Activated CD4-positive, alpha-beta T cell treated with anti-CD3 and anti-CD28 coated beads, Interleukin-2, amount 50 U/mL, for 24 hours (primary cell): ENCODE results near the gene AFF1.

Source experiments
- DNase-seq, 2 donors: peaks; one replicate each; pipeline ENCODE4 v3.0.0-alpha.2; 2020; ENCODE audit warnings: low read depth in 1 of 2, low spot score in 1 of 2

Gene AFF1, protein sequence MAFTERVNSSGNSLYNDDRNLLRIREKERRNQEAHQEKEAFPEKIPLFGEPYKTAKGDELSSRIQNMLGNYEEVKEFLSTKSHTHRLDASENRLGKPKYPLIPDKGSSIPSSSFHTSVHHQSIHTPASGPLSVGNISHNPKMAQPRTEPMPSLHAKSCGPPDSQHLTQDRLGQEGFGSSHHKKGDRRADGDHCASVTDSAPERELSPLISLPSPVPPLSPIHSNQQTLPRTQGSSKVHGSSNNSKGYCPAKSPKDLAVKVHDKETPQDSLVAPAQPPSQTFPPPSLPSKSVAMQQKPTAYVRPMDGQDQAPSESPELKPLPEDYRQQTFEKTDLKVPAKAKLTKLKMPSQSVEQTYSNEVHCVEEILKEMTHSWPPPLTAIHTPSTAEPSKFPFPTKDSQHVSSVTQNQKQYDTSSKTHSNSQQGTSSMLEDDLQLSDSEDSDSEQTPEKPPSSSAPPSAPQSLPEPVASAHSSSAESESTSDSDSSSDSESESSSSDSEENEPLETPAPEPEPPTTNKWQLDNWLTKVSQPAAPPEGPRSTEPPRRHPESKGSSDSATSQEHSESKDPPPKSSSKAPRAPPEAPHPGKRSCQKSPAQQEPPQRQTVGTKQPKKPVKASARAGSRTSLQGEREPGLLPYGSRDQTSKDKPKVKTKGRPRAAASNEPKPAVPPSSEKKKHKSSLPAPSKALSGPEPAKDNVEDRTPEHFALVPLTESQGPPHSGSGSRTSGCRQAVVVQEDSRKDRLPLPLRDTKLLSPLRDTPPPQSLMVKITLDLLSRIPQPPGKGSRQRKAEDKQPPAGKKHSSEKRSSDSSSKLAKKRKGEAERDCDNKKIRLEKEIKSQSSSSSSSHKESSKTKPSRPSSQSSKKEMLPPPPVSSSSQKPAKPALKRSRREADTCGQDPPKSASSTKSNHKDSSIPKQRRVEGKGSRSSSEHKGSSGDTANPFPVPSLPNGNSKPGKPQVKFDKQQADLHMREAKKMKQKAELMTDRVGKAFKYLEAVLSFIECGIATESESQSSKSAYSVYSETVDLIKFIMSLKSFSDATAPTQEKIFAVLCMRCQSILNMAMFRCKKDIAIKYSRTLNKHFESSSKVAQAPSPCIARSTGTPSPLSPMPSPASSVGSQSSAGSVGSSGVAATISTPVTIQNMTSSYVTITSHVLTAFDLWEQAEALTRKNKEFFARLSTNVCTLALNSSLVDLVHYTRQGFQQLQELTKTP

DNA sequence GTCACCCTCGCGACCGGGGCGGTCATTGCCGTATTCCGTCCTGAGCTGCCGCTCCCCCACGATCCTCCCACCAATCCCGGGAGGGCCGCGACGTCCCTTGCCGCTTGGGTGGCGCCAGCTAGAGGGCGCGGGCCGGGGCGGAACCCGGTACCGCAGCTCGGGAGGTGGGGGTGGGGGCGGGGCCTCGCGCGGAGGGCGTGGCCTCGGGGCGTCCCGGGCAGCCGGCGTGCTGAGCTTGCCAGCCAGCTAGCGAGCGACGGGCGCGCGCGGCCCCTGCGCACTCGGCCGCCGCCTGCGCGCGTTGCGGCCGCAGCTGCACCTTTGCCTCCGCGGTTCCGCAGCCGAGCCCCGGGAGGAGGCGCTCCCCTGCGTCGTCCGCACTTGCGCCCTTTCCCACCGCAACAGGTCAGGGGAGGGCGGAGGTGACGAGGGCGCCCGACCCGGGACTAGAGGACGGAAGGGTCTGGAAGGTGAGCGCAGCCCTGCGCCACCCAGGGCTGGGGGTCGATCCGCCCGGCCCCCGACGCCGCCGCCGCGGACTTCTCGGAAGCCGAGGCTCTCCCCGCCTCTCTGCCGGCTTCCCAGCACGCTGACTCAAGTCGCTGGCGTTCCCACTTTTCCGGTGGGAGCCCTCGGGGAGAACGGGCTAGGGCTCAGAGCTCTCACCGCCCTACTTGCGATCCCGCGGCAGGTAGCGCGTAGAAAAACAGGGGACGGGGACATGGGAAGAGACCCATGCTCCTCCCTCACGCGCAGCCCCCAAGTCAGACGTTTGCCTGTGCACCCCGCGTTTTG lies at the start of gene AFF1:
TSS of gene AFF1 (plus strand) at position 241 of the 795 bp plus-strand sequence. CDS start 13,523 bp downstream, outside the sequence.
- DNase-seq: peak; percentile 66 to 80

DNA sequence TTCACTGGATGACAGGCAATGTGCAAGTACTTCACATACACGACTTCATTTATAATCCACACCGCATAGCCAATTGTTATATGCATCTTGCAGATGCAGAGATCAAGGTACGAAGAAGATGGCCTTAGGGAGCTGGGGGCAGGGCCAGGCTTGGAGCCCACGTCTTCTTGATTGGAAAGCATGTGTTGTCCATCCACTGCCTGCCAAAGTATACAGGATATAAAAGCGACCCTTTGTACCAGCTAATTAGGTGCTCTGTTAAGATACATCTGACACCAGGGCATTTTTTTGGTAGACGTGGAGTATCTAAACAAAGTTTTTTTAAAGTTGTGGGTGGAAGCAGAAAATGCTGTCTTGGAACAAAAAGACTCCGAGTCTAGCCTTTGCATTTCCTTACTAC lies 44.0 kb upstream of the AFF1 start:
- no peak for DNase-seq

DNA sequence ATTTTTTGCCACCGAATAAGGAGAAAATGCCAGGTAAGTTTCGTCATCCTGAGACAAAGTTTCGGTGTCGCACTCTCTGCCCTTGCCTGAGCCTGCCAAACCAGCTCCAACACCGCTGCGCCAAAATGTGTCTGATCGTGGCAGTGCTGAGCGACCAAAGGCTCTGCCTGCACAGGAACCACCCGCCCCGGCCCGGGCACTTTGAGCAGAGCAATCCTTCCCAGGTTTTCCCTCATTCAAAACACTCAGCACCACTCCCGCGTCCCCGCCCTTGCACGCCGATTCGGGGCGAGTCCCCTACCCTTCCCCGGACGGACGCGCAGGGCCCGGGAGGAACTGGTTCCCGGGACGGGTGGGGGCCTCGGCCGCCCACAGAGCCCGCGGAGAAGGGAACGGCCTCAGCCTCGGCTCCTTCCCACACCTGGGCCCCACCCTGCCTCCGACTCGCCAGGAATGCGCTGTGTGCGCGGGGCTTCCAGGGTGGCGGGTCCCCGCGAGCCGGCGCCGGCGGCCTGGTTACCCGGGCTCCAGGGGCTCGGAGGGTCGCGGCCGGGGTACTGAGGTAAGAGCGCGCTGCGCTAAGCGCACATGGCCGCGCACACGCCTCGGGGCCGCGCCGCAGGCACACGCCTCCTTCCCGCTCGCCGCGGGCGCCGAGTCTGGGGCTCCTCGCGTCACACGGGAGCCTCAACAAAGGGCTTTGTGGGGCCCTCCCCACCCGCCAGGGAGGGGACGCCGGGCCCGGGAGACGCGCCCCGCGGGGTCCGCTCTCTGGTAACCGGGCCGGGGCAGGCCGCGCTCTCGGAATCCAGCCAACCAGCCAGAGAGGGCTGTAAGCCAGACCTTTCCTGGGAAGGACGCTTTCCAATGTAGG lies 42.8 kb upstream of the AFF1 start, which contains the start of gene C4orf36:
TSS of gene C4orf36 (minus strand) at position 661 of the 874 bp plus-strand sequence. CDS start 902 bp downstream, outside the sequence.
- DNase-seq: peak; percentile 3 to 5

DNA sequence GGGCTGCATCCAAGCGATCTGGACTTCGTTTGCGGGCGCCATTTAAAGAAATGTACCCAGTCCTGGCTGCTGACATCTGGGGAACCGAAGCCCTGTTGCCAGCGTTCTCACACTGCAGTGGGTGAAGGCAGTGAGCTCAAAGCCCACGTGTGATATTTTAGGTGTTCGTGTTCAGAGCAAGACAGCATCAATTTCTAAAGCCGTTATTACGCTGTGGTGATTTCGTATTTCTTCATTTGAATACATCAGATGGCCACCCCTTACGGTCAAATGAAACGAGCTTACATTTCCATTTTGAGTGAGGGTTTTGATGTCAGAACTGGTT lies 42.2 kb upstream of the AFF1 start:
- DNase-seq: no peak

DNA sequence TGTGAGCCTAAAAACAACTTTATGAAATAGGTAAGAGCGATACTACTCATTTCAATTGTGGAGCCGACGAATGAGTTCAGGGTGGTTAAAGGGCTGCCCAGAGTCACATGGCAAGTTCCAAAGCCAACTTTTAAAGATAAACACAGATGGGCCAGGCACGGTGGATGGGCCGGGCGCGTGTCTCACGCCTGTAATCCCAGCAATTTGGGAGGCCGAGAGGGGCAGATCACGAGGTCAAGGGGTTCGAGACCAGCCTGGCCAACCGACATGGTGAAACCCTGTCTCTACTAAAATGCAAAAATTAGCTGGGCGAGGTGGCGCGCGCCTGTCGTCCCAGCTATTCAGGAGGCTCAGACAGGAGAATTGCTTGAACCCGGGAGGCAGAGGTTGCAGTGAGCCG lies 41.7 kb upstream of the AFF1 start:
- no peak for DNase-seq

DNA sequence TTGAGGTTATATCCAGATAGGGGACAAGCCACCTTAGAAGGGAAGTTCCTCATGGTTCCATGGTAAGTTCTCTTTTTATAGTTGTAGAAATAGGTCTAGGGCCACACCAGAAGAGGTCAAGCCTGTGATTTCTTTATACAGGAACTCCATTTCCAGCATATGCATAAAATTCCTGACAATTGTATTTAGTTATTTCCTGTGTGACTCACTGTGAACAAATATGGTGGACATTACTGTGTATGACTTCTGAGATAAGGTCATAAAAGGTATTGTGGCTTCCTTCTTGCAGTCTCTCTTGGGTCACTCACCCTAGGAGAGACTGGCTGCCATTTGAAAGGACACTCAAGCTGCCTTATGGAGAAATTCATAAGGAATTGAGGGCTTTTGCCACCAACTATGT lies 40.4 kb upstream of the AFF1 start:
- no peak for DNase-seq

DNA sequence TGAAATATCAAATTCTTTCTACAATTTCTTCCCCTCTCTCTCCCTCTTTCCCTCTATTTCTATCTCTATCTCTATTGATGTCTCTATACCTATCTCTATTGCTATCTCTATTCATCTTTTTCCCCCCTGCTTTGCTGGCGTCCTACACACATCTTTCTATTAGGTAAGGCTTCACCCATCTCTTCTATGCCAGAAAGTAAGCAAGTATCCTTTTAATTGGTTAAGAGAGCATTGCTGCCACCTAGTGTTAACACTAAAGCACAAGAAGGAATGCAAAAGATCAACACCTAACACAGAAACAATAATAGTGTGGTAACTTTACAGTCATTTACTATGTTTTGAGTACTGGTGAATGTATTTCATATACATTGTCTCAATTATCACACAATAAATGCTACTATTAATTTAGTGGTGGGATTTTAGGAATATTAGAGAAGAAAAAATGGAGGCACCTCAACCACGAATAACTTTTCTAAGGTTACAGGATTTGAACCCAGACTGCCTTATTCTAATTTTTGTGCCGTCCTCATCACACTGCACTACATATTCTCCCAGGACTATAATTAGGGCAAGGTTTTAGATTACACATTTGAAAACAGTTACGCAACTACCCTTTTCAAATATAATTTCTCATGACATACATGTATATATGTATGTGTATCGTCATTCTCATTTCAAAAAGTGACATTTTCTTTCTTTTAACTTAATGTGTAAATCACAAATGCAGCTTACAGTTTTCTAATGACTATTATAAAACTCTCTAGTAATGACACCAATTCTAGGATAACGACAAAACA lies 38.9 kb upstream of the AFF1 start:
- DNase-seq: peak in 1 of 2 donors; percentile 52

DNA sequence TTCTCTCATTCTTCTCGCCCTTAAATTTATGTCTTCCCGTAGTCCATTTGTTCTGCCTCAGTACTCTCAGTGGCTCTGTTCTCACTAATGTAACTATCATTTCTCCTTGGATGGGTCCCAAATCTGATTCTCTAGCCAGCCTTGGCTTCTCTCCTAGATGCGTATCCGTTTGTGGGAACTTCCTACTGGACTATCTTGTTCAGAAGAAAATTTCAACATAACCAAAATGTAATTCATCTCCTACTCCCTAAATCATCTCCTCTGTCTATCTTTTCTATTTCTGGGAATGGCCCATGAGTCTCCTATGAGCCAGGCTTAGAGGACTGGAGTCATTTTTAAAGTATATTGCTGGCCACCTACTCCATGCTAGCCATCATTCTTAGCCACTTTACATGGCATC lies 38.2 kb upstream of the AFF1 start:
- no peak for DNase-seq

DNA sequence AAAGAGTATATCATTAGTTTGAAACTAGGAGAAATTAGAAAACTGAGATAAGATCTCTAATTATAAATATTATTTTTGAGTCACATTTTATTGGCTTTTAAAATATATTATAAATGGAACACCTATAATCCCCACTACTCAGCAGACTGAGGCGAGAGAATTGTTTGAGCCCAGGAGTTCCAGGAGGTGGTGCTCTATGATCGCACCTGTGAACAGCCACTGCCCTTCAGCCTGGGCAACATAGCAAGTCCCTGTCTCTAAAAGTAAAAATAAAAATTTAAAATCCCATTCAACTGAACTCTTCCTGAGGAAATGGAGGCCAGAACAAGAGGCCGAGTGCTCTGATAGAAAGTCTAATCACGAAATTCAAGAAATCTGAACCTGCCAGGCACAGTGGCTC lies 36.2 kb upstream of the AFF1 start:
- no peak for DNase-seq

DNA sequence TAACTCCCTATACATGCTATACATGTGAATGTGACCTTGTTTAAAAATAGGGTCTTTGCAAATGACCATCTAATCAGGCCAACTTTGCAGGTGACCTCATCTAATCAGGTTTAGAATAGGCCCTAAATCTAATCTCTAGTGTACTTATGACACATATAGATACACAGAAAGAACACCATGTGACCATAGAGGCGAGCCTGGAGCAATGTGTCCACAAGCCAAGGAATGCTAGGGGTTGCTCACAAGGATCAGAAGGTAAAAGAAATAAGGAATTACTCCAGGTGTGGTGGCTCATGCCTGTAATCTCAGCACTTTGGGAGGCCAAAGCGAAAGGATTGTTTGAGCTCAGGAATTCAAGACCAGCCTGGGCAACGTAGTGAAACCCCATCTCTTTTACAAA lies 32.9 kb upstream of the AFF1 start:
- no peak for DNase-seq

DNA sequence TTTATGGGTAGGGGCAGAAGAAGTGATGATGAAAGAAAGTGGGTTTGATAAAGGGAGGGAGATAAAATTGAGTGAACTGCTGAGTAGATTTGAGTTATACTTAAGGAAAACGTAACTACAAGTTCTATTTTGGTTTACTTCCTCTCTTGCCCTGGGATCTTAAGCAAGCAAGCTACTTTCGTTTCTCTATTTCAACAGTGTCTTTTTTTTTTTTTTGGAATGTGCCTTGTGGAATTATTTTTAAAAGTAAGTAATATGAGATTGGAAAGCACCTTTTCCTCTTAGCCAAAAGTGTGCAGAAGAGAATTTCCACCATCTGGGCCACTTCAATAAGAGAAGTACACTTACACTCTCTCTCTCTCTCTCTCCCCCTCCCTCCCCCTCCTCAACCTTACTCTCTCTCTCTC lies 26.6 kb upstream of the AFF1 start:
- DNase-seq: no peak

DNA sequence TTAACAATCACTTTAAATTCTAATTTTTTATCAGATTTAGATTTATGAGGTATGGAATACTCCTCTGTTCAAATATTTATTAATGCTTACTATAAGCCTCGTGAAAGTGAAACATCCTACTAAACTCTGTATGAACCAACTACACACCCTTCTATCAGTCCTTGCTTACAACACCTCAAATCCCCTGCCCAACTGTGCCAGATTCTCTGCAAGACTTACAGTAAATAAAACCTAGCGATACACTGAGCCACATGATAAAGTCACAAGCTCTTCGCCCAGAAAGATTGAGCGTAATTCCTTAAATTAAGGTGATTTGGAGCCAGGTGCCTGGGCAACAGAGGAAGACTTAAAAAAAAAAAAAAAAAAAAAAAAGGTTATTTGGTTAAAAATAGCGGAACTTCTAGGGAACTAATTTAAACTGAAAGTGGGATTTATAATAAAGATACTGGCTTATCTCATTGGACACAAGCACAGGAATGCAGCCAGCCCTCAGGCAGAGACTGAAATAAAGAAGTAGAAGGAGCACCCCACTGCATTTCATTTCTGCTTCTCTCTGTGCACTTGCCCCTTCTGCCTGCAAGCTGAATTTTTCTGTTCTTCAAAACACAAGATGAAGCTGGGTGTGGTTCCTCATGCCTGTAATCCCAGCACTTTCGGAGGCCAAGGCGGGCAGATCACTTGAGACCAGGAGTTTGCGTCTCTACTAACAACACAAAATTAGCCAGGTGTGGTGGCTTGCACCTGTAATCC lies 25.1 kb upstream of the AFF1 start:
- no peak for DNase-seq

DNA sequence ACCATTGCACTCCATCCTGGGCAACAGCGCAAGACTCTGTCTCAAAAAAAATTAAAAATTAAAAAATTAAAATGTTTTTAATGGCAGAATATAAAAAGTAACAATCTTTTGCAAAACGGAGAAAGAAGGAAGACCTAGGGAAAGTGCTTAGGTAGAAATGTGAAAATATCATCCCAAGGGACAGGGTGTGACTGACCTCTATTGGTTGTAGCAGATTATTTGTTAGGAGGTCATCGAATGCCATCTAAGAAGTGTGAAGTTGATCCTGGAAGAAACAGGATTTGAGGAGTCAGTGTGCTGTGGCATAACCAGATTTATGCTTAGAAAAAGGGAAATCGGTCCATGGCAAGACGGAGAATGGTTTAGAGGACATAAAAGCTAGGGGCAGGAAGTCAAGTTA lies 24.4 kb upstream of the AFF1 start:
- DNase-seq: no peak

DNA sequence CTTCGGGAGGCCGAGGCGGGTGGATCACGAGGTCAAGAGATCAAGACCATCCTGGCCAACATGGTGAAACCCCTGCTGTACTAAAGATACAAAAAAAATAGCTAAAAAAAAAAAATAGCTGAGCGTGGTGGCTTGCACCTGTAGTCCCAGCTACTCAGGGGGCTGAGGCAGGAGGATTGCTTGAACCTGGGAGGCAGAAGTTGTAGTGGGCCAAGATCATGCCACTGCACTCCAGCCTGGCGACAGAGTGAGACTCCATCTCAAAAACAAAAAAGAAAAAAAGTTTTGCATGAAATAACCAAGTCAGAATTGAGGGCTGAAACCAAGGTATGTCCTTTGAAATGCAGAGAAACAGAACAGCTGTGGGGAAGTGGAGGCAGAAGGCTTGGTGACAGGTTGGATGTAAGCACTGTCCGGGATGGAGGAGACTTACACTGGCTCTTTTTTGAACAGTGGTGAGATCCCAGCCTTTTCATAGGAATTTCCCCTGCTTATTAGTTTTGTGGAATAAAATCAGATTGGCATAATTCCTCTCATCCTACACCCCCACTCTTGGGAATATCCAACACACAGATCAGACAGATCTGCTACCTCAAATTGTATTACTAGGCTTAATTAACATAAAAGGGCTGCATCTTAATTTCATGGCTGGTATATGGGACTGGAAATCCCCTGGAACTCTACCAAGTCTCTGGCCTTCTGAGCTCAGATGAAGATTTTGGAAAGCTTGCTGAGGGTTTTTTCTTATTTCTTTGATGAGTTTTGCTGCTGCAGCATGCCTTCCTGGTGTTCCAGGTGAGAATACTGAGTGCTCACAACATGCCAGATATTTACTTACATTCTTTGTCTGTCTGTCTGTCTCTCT lies 23.8 kb upstream of the AFF1 start:
- no peak for DNase-seq

DNA sequence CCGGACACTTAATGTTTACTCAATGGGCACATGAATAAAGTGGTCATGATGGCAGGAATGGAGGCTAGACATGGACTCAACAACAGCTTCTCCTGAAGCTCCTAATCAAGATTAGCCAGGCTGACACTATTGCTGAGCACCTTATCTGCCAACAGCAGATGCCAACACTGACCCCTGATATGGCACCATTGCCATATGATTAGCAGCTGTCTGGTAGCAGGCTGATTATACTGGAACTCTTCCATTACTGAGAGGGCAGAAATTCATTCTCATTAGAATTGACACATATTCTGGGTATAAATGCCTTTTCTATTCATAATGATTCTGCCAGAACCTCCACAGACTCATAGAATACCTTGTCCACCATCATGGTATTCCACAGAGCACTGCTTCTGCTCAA lies 18.4 kb upstream of the AFF1 start:
- no peak for DNase-seq

DNA sequence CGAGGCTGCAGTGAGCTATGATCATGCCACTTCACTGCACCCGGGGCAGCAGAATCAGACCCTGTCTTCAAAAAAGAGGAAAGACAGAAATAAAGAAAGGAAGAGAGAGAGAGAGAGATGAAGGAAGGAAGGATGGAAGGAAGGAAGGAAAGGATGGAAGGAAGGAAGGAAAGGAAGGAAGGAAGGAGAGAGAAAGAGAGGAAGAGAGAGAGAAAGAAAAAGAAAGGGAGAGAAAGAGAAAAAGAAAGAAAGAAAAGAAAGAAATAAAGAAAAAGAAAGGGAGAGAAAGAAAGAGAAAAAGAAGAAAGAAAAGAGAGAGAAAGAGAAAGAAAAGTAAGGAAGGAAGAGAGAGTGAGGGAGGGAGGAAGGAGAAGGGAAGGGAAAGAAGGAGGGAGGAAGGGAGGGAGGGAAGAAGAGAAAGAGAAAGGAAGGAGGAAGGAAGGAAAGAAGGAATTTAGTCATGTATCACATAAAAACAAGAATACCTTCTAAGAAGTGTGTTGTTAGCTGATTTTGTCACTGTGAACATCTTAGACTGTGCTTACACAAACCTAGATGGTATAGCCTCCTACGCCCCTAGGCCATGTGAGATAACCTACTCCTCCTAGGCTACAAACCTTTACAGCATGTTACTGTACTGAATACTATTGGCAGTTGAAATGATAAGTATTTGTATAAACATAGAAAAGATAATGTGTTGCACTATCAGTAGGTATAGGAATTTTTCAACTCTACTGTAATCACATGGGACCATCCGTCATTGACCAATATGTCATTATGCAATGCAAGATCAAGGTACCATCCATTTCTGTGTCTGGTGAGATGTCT lies 17.4 kb upstream of the AFF1 start:
- no peak for DNase-seq
